ENCODE data around the gene NHERF1.
A peak's percentile ranks its signal among the peaks of the same experiment; 100 is the strongest.

- TF ChIP-seq CREB1 (IDR thresholded peaks at IDR 0.05; ENCODE audit: low read depth): no peak
- TF ChIP-seq FOXM1 (IDR thresholded peaks at IDR 0.05; ENCODE audit: borderline replicate concordance, low read depth): no peak
- TF ChIP-seq, protein P1, sequence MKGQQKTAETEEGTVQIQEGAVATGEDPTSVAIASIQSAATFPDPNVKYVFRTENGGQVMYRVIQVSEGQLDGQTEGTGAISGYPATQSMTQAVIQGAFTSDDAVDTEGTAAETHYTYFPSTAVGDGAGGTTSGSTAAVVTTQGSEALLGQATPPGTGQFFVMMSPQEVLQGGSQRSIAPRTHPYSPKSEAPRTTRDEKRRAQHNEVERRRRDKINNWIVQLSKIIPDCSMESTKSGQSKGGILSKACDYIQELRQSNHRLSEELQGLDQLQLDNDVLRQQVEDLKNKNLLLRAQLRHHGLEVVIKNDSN (IDR thresholded peaks at IDR 0.05): no peak
- no peak for TF ChIP-seq EP300 (IDR thresholded peaks at IDR 0.05; ENCODE audit: borderline replicate concordance)
- no peak for TF ChIP-seq TAF1 (IDR thresholded peaks at IDR 0.05; ENCODE audit: low read depth)
- TF ChIP-seq CEBPB (IDR thresholded peaks at IDR 0.05): peak; percentile 96
- no peak for TF ChIP-seq YY1 (IDR thresholded peaks at IDR 0.05; ENCODE audit: low read depth)
Observed at GRCh38 chr17:74736513-74737298, 11.7 kb upstream of the NHERF1 start, which contains the start of gene RAB37.
